Measurements from ENCODE around the gene LCLAT1. TPM values are rescaled to one million over a fixed set of nuclear protein-coding genes. Genes with fewer than 3 reads are reported as not detected.
"Not testable (repeated sequence)": the region's sequence is repeated elsewhere in the genome, so short reads cannot be mapped to it uniquely, and the experiment has no call there.

The LCLAT1 gene
- total RNA-seq, 1 experiment from 2014 or later = 18.5 TPM

GRCh38 chr2:30487603-30488002 lies 40.6 kb downstream of the LCLAT1 start:
- DNase-seq (ENCODE audit: low read depth) = no peak

- DNase-seq (ENCODE audit: low read depth) = no peak
Observed at GRCh38 chr2:30488012-30488659, 41.1 kb downstream of the LCLAT1 start.

DNA sequence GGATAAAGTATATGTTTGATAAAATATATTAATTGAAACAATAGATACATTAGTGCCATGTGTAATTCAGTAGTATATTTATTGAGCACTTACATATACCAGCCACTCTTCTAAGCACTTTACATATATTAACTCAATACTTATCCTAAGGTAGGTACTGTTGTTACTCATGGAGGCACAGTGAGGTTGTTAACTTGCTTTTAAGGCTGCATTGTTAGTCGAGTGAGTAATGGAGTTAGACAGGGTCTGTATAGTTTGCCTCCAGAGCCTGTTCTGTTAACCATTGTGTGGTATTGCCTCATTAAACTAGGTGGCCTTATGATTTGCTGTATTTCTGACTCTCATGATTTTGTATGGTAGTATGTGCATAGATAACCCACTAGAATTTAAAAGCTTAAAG lies 44.2 kb downstream of the LCLAT1 start:
- DNase-seq (ENCODE audit: low read depth) = no peak

- DNase-seq (ENCODE audit: low read depth) = no peak
Observed at GRCh38 chr2:30492185-30492584, 45.1 kb downstream of the LCLAT1 start.

- no peak for DNase-seq (ENCODE audit: low read depth)
Observed at GRCh38 chr2:30492619-30493018, 45.6 kb downstream of the LCLAT1 start.

GRCh38 chr2:30493440-30493839 lies 46.4 kb downstream of the LCLAT1 start:
- no peak for DNase-seq (ENCODE audit: low read depth)

- DNase-seq (ENCODE audit: low read depth) = not testable (repeated sequence)
Observed at GRCh38 chr2:30495896-30496295, 48.9 kb downstream of the LCLAT1 start.

- no peak for DNase-seq (ENCODE audit: low read depth)
Observed at GRCh38 chr2:30499681-30500080, 52.6 kb downstream of the LCLAT1 start.

- no peak for DNase-seq (ENCODE audit: low read depth)
Observed at GRCh38 chr2:30500699-30501098, 53.7 kb downstream of the LCLAT1 start.

DNA sequence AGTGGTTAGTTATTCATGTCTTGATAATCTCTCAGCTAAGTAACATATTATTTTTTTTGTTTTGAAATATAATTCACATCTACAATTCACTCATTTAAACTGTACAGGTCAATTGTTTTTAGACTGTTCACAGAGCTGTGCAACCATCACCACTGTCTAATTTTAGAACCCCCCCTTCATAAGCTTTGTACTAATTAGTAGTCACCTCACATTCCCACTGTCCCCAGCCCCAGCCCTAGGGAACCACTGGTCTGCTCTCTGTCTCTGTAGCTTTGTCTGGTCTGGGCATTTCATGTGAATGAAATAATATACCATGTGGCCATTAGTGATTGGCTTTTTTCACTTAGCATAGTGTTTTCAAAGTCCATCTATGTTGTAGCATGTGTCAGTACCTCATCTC lies 55.3 kb downstream of the LCLAT1 start:
- no peak for DNase-seq (ENCODE audit: low read depth)

- DNase-seq (ENCODE audit: low read depth) = no peak
Observed at GRCh38 chr2:30503007-30503694, 56.1 kb downstream of the LCLAT1 start.

DNA sequence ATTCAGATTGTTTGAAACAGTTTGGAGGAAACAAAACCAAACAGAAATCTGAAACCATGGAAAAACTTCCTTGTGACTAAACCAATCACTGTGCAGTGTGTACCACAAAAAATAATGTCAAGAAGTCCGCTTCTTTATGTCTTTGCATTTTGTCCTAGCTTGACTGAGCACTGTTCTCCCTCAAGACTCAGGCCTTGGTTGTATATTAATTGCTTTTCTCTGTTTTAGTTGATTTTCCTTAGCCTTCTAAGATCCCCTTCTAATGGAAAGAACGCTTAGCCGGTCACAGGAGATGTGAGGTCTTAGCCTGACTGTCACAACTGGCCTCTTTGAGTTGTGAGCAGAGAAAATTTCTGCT lies 56.6 kb downstream of the LCLAT1 start:
- no peak for DNase-seq (ENCODE audit: low read depth)

DNA sequence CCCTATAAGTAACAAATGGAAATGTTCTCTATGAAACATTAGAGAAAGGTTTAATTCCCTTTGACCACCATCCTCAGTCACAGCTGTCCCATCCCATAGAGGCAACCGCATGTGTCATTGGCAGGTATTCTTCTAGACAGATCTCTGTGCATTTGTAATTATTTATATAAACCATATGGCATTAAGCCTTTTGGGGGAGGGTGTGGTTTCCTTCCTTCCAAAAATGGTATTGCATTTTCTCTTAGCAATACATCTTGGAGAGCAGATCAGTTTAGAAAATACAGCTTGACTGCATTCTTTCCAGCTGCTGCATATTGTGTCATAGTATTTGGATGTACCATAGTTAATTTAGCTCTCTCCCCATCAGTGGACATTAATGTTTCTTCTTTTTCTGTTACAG lies 57.7 kb downstream of the LCLAT1 start:
- no peak for DNase-seq (ENCODE audit: low read depth)

GRCh38 chr2:30505500-30506180 lies 58.6 kb downstream of the LCLAT1 start:
- no peak for DNase-seq (ENCODE audit: low read depth)

- DNase-seq (ENCODE audit: low read depth) = not testable (repeated sequence)
Observed at GRCh38 chr2:30507460-30507859, 60.4 kb downstream of the LCLAT1 start.

GRCh38 chr2:30509716-30510115 lies 62.7 kb downstream of the LCLAT1 start:
- DNase-seq (ENCODE audit: low read depth) = no peak

GRCh38 chr2:30510409-30510808 lies 63.4 kb downstream of the LCLAT1 start:
- DNase-seq (ENCODE audit: low read depth) = no peak

- DNase-seq (ENCODE audit: low read depth) = peak; percentile 65
Observed at GRCh38 chr2:30511122-30512083, 64.4 kb downstream of the LCLAT1 start.

DNA sequence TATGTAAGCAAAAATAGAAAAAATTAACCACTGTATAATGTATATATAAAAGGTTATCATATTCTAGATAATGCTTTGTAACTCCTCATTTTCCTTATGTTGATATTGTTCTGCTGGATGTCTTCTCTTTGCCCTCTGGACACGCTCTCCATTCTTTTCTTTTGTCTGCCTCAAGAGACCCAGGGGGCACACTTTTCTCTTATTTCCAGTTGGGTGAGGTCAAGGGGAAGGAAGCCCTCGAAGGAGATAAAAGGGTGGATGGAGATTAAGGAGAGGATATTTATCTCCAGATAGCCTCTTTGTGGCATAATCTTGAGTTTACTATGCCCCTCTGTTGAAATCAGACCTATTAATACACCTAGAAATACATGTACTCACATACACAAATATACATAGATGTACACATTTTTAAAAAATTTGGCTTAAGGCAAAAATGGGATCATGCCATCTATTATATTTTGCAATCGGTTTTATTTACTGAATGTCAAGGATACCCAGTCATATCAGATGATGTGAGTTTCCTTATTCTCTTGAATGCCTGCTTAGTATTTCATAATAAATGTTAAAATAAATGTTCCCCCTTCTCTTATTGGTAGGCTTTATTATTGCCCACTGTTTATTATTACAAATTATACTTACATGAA lies 65.3 kb downstream of the LCLAT1 start:
- DNase-seq (ENCODE audit: low read depth) = no peak

GRCh38 chr2:30513649-30514048 lies 66.6 kb downstream of the LCLAT1 start:
- not testable (repeated sequence) for DNase-seq (ENCODE audit: low read depth)

- DNase-seq (ENCODE audit: low read depth) = peak; percentile 39
Observed at GRCh38 chr2:30514134-30514847, 67.2 kb downstream of the LCLAT1 start.
